Hepatocyte (in vitro differentiated cells): Measurements from ENCODE around the gene KCNMA1.

Experiments used
- EZH2 ChIP-seq: fragments of 200-600 bp; sonication (generic); IDR thresholded peaks from 2 replicates; pipeline ENCODE4 v1.6.1; 2016; ENCODE audit warnings: antibody characterized with exemption, mild to moderate bottlenecking, borderline replicate concordance
- TF ChIP-seq, protein P1 (sequence below): fragments of 200-600 bp; sonication (generic); IDR thresholded peaks from 2 replicates; pipeline ENCODE4 v1.5.1; 2016; ENCODE audit warnings: antibody characterized with exemption, mild to moderate bottlenecking; ENCODE audit not compliant: poor library complexity

DNA sequence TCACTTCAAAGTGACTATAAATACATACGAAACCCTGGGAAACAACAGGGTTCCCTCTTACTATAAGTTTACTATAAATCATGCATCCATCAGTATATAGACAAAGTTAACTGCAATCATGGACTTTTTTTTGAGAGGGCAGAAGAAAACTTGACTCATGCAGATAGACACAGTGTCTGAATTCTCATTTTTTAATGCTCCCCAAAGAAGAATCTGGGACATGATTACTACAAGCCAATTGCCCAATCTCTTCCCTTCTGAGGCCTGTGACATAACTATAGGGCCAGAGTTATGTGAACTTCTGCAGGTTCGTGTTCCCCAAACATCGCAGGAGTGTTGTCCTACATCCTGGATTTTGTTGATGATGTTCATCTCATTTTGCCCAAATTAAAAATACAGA, 376.5 kb downstream of the KCNMA1 start:
- TF ChIP-seq, protein P1, sequence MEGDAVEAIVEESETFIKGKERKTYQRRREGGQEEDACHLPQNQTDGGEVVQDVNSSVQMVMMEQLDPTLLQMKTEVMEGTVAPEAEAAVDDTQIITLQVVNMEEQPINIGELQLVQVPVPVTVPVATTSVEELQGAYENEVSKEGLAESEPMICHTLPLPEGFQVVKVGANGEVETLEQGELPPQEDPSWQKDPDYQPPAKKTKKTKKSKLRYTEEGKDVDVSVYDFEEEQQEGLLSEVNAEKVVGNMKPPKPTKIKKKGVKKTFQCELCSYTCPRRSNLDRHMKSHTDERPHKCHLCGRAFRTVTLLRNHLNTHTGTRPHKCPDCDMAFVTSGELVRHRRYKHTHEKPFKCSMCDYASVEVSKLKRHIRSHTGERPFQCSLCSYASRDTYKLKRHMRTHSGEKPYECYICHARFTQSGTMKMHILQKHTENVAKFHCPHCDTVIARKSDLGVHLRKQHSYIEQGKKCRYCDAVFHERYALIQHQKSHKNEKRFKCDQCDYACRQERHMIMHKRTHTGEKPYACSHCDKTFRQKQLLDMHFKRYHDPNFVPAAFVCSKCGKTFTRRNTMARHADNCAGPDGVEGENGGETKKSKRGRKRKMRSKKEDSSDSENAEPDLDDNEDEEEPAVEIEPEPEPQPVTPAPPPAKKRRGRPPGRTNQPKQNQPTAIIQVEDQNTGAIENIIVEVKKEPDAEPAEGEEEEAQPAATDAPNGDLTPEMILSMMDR, result no peak
- TF ChIP-seq EZH2, result no peak
